A673 (cell line): ENCODE measurements around the gene HSF2BP. TPM values are rescaled to one million over a fixed set of nuclear protein-coding genes. Genes with fewer than 3 reads are reported as not detected.

Experiments used
- BruUV-seq: library from RNA; stranded (reverse); fragments of 400-500 nt; replicated peaks from 2 replicates; lab custom pipeline; 2021; lab: Mats Ljungman, UMichigan
- CTCF ChIA-PET: fragments of 300-600 bp; sonication (Branson Sonifier 250); formaldehyde crosslinking; loops from one replicate; lab custom pipeline; 2022; ENCODE audit warnings: antibody characterized with exemption; lab: Charles Lee
- POLR2A ChIA-PET: fragments of 300-600 bp; sonication (Branson Sonifier 250); formaldehyde crosslinking; loops from one replicate; lab custom pipeline; 2022; ENCODE audit warnings: antibody characterized with exemption; ENCODE audit not compliant: low non-redundant PET; lab: Charles Lee
- DNase-seq: peaks from one replicate; pipeline ENCODE4 v3.0.0-alpha.2; 2015; ENCODE audit warnings: low spot score
- H3K27ac ChIP-seq: fragments of 200-600 bp; sonication (generic); 2 replicates; pipeline ENCODE4 v1.5.1; 2016; ENCODE audit warnings: mixed run types, low read depth, mild to moderate bottlenecking, mixed read lengths, antibody characterized with exemption, low read length; ENCODE audit not compliant: poor library complexity, severe bottlenecking
- H3K27me3 ChIP-seq: fragments of 200-600 bp; sonication (generic); replicated peaks from 2 replicates; pipeline ENCODE4 v1.6.1; 2017; ENCODE audit warnings: mixed run types, low read depth, mild to moderate bottlenecking, mixed read lengths, antibody characterized with exemption, low read length; ENCODE audit not compliant: insufficient read depth, poor library complexity
- H3K36me3 ChIP-seq: fragments of 200-600 bp; sonication (generic); 2 replicates; pipeline ENCODE4 v1.6.1; 2016; ENCODE audit warnings: mixed run types, mild to moderate bottlenecking, mixed read lengths, antibody characterized with exemption, low read length; ENCODE audit not compliant: insufficient read depth, poor library complexity, severe bottlenecking
- H3K4me1 ChIP-seq: fragments of 200-600 bp; sonication (generic); 2 replicates; pipeline ENCODE4 v1.6.1; 2017; ENCODE audit warnings: mixed run types, mild to moderate bottlenecking, mixed read lengths, antibody characterized with exemption, low read length; ENCODE audit not compliant: insufficient read depth, poor library complexity, severe bottlenecking
- H3K4me3 ChIP-seq: fragments of 200-600 bp; sonication (generic); 2 replicates; pipeline ENCODE4 v1.5.1; 2016; ENCODE audit warnings: low read depth, mixed run types, mild to moderate bottlenecking, mixed read lengths, low read length; ENCODE audit not compliant: poor library complexity, severe bottlenecking
- H3K9me3 ChIP-seq: fragments of 200-600 bp; sonication (generic); 2 replicates; pipeline ENCODE4 v1.6.1; 2016; ENCODE audit warnings: mixed run types, low read depth, mild to moderate bottlenecking, mixed read lengths, antibody characterized with exemption, low read length; ENCODE audit not compliant: poor library complexity, severe bottlenecking
- EZH2 ChIP-seq: fragments of 200-600 bp; sonication (generic); IDR thresholded peaks from 2 replicates; pipeline ENCODE4 v1.6.1; 2017; ENCODE audit warnings: borderline replicate concordance, low read depth, mild to moderate bottlenecking, mixed read lengths, antibody characterized with exemption, low read length; ENCODE audit not compliant: poor library complexity, severe bottlenecking
- intact Hi-C: fragments of 100-400 bp; cut with micrococcal nuclease; formaldehyde crosslinking; loops from one replicate; pipeline ENCODE4 v1.10.0; 2022; ENCODE audit not compliant: unreplicated experiment
- total RNA-seq: library from RNA; stranded (reverse); gene quantifications from 2 replicates; pipeline ENCODE4 v1.2.3, GENCODE V29; 2021
- TF ChIP-seq, protein P1 (sequence below): fragments of 300-800, 200-600 bp; sonication (generic); conservative IDR thresholded peaks from 2 replicates; pipeline ENCODE4 v1.5.1; 2017; ENCODE audit warnings: low read depth, mild to moderate bottlenecking, antibody characterized with exemption, low read length, moderate library complexity, mixed read lengths

The HSF2BP gene
- total RNA-seq, 1 experiment from 2014 or later = 2.4 TPM

GRCh38 chr21:43574741-43575472 lies 84.4 kb downstream of the HSF2BP start:
- no peaks in the 10 kb centered on the region for H3K4me1 ChIP-seq
- CTCF ChIA-PET = no interaction called here
- H3K36me3 ChIP-seq = no peaks in the 10 kb centered on the region
- H3K27ac ChIP-seq = no peak overlapping the region
- H3K9me3 ChIP-seq = no peaks in the 10 kb centered on the region
- DNase-seq = peak; percentile 17
- POLR2A ChIA-PET = no interaction called here
- no peak overlapping the region for H3K4me3 ChIP-seq
- no peak for TF ChIP-seq EZH2
- TF ChIP-seq, protein P1, sequence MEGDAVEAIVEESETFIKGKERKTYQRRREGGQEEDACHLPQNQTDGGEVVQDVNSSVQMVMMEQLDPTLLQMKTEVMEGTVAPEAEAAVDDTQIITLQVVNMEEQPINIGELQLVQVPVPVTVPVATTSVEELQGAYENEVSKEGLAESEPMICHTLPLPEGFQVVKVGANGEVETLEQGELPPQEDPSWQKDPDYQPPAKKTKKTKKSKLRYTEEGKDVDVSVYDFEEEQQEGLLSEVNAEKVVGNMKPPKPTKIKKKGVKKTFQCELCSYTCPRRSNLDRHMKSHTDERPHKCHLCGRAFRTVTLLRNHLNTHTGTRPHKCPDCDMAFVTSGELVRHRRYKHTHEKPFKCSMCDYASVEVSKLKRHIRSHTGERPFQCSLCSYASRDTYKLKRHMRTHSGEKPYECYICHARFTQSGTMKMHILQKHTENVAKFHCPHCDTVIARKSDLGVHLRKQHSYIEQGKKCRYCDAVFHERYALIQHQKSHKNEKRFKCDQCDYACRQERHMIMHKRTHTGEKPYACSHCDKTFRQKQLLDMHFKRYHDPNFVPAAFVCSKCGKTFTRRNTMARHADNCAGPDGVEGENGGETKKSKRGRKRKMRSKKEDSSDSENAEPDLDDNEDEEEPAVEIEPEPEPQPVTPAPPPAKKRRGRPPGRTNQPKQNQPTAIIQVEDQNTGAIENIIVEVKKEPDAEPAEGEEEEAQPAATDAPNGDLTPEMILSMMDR = no peak
- BruUV-seq = no TSS peak
- no peaks in the 10 kb centered on the region for H3K27me3 ChIP-seq
- intact Hi-C loops = no loop called here

DNA sequence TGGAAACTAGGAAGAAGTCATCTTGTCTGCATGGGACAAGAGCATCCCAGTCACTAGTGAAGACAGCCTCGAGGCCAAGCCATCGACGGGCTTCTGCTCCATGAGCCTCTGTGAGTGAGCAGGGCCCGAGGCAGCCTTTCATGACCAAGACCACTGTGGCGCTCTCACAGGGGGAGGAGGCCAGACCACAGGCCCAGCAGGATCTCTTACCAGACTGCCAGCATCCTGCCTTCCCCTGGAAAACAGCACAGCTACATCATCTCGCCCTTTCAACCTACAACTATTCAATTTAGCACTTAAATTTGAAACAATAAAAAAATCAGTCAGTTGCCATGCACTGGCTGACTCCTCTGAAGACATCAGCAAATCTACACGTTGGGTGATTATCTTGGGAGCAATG lies 85.4 kb downstream of the HSF2BP start:
- CTCF ChIA-PET = no interaction called here
- intact Hi-C loops = no loop called here

GRCh38 chr21:43572446-43572845 lies 86.8 kb downstream of the HSF2BP start:
- TF ChIP-seq, protein P1 = no peak
- no peak for TF ChIP-seq EZH2
- H3K27ac ChIP-seq = no peak overlapping the region
- H3K9me3 ChIP-seq = no peaks in the 10 kb centered on the region
- ChIA-PET POLR2A (no interaction called here), CTCF (no interaction called here)
- no TSS peak for BruUV-seq
- no peaks in the 10 kb centered on the region for H3K27me3 ChIP-seq
- no peak for DNase-seq
- intact Hi-C loops = no loop called here
- H3K36me3 ChIP-seq = no peaks in the 10 kb centered on the region
- no peaks in the 10 kb centered on the region for H3K4me1 ChIP-seq
- H3K4me3 ChIP-seq = no peak overlapping the region

More for the DNA sequence above, 85.4 kb downstream of the HSF2BP start:
- H3K4me3 ChIP-seq = no peak overlapping the region
- BruUV-seq = no TSS peak
- no peaks in the 10 kb centered on the region for H3K4me1 ChIP-seq
- H3K27ac ChIP-seq = no peak overlapping the region
- TF ChIP-seq, protein P1 = no peak
- TF ChIP-seq EZH2 = no peak
- POLR2A ChIA-PET = no interaction called here
- no peak for DNase-seq
- H3K9me3 ChIP-seq = no peaks in the 10 kb centered on the region
- H3K27me3 ChIP-seq = no peaks in the 10 kb centered on the region
- no peaks in the 10 kb centered on the region for H3K36me3 ChIP-seq
